Small intestine (tissue), 7 donors: ENCODE data around the gene ITSN1. TPM values are rescaled to one million over a fixed set of nuclear protein-coding genes. Genes with fewer than 3 reads are reported as not detected.

Source experiments
- DNase-seq, 2 donors: peaks; one replicate each; pipeline versions ENCODE4 v3.0.0 to v3.0.0-alpha.2; 2013
- FAIRE-seq: peaks from 2 replicates; lab custom pipeline; 2012; peaks lifted over from hg19 to GRCh38; lab: Jason Lieb, UNC
- H3K27ac ChIP-seq, 3 donors: one replicate each; pipeline ENCODE4 v1.5.1; 2013; ENCODE audit warnings: low read length in 2 of 3, mild to moderate bottlenecking in 2 of 3, control low read depth in 1 of 3, inconsistent platforms in 1 of 3, low read depth in 1 of 3, moderate library complexity in 1 of 3
- H3K27me3 ChIP-seq, 3 donors: one replicate each; pipeline ENCODE4 v1.6.1; 2013; ENCODE audit warnings: low read length in 3 of 3, inconsistent platforms in 1 of 3; ENCODE audit not compliant: control insufficient read depth in 3 of 3, insufficient read depth in 3 of 3
- H3K36me3 ChIP-seq, 3 donors: one replicate each; pipeline ENCODE4 v1.6.1; 2013; ENCODE audit warnings: low read length in 3 of 3, inconsistent platforms in 1 of 3, low read depth in 1 of 3, mild to moderate bottlenecking in 1 of 3, moderate library complexity in 1 of 3; ENCODE audit not compliant: control insufficient read depth in 3 of 3, insufficient read depth in 2 of 3
- H3K4me1 ChIP-seq, 3 donors: one replicate each; pipeline ENCODE4 v1.6.1; 2013; ENCODE audit warnings: low read length in 2 of 3, inconsistent platforms in 1 of 3, low read depth in 1 of 3, mild to moderate bottlenecking in 1 of 3, moderate library complexity in 1 of 3; ENCODE audit not compliant: control insufficient read depth in 3 of 3, insufficient read depth in 2 of 3
- H3K4me3 ChIP-seq, 3 donors: one replicate each; pipeline ENCODE4 v1.5.1; 2013; ENCODE audit warnings: low read length in 3 of 3, control low read depth in 1 of 3, inconsistent platforms in 1 of 3, low read depth in 1 of 3, mild to moderate bottlenecking in 1 of 3, moderate library complexity in 1 of 3
- H3K9me3 ChIP-seq, 2 donors: one replicate each; pipeline ENCODE4 v1.6.1; 2013; ENCODE audit warnings: low read depth in 1 of 2, low read length in 1 of 2; ENCODE audit not compliant: control insufficient read depth in 2 of 2, insufficient read depth in 1 of 2
- WGBS, 3 donors: extraction: QIAGEN DNeasy Blood & Tissue Kit; methylation state at CpG; one replicate each; pipeline ENCODE4 v1.1.7; 2013; 5-methylcytosine and 5-hydroxymethylcytosine counted together
- polyA plus RNA-seq, 4 donors: library from polyadenylated mRNA; stranded (reverse) in 3 of 4; unstranded in 1 of 4; fragments of 200-250 nt in 3 of 4; fragments of 120-200 nt in 1 of 4; gene quantifications; one replicate each; pipeline versions ENCODE4 v1.2.1 to v1.2.3, GENCODE V29; 2013
- donor health status: healthy with polysubstance abuse.
- donor health status: control.
- donor health status: control.
- donor health status: Bipolar disorder and iron deficiency.
- donor health status: healthy.

The ITSN1 gene
- polyA plus RNA-seq, 4 donors, result 10.5 to 38.0 (median 21.1) TPM

DNA sequence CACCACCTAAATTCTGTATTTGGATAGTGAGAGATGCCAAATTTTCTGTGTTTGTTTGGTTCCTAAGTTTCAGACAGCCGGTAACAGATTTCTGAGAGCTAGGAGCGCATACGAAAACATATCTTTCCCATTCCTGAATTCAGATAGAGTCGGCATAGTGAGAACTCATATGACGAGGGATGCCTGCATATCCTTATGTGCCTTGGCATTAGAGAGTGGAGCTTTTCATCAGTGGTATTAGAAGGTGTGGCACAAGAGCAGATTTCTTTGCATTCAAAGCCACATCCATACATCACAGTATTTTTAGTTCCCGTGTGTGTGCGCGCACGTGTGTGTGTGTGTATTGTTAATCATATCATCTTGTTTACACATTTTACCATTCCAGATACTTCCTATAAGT, 187.5 kb downstream of the ITSN1 start:
- H3K27me3 ChIP-seq, result no peaks in the 10 kb centered on the region
- H3K36me3 ChIP-seq, result peaks cover 0 to 31% (median 7%) of the 10 kb centered on the region in 3 donors
- WGBS, 3 donors, result 95 to 97% (median 96%) methylated on average over 9 of the region's 9 CpGs
- no peak overlapping the region for H3K4me3 ChIP-seq
- no peak for DNase-seq
- no peaks in the 10 kb centered on the region for H3K9me3 ChIP-seq
- H3K27ac ChIP-seq, result no peak overlapping the region
- no peak for FAIRE-seq
- no peaks in the 10 kb centered on the region for H3K4me1 ChIP-seq

DNA sequence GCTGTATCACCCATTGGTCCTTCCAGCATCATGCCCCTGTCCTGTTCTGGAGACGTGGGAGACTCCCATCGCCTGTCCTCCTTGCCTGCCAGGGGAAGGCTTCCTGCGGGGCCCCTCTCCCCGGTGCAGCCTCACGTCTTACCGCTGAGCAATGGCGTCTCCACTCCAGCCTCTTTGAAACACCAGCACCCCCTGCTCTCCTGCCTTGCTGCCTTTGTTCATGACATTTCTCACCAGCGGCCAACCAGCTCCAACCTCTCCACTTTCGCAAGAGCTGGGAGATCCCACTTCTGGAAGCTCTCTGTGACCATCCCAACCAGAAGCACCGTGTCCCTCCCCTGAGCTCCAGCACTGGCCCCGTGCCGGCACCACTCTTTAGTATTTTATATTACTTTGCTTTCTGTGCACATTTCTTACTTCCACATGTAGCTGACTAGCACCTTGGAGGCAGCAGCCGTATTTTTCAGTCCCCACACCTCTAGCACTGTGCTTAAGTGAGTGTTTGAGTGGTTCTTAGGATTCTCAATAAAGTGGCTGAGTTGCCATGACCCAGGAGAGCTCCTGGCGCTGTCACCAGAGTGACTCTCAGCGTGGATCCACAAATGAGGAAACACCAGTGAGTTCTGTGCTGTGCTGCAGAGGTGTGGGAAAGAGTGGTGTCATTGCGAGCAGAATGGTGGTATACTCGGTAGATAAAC, 189.8 kb downstream of the ITSN1 start:
- H3K4me1 ChIP-seq, result no peaks in the 10 kb centered on the region
- no peak overlapping the region for H3K27ac ChIP-seq
- 90 to 96% (median 92%) methylated on average over 17 of the region's 17 CpGs for WGBS, 3 donors
- H3K36me3 ChIP-seq, result peaks cover 0 to 35% (median 7%) of the 10 kb centered on the region in 3 donors
- no peak overlapping the region for H3K4me3 ChIP-seq
- no peaks in the 10 kb centered on the region for H3K9me3 ChIP-seq
- no peaks in the 10 kb centered on the region for H3K27me3 ChIP-seq
- DNase-seq, result no peak
- no peak for FAIRE-seq

DNA sequence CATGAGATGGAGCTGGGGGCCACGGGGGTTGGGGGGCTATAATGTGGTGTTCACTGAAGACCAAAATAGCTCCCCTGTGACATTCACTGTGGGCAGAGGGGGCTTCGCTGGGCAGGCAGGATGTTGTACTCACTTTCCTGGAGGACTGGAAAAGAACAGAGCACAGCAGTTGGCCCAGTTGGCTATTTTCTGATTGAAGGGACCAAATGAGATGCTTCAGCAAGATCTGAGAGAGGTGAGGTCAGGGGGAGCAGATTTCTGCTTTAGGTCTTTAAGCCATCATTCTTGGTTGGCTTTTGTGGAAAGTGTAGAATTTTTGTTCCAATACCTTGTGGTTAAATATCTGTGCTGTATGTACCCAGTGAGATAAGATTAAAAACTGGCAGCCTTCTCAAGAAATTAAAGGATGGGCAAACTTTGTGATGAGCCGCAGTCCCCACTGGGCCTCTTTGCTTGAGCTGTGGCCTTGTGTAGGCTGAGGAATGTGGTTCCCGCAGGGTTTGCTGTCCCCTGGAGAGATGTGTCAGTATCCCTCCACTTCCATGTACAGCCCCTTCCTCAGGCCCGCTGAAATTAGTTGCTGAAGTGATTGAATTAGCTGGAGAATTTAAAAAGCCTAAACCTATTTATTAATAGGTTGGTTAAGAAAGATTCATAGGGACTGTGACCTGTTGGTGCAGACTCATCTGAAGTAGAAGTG, 192.7 kb downstream of the ITSN1 start:
- no peak for FAIRE-seq
- no peak for DNase-seq
- Histone ChIP-seq H3K27ac (no peak overlapping the region), H3K4me1 (no peaks in the 10 kb centered on the region), H3K36me3 (peaks cover 0 to 41% (median 0%) of the 10 kb centered on the region in 3 donors), H3K27me3 (no peaks in the 10 kb centered on the region), H3K9me3 (no peaks in the 10 kb centered on the region), H3K4me3 (no peak overlapping the region)
- WGBS, 3 donors, result 86 to 94% (median 88%) methylated on average over 5 of the region's 5 CpGs

DNA sequence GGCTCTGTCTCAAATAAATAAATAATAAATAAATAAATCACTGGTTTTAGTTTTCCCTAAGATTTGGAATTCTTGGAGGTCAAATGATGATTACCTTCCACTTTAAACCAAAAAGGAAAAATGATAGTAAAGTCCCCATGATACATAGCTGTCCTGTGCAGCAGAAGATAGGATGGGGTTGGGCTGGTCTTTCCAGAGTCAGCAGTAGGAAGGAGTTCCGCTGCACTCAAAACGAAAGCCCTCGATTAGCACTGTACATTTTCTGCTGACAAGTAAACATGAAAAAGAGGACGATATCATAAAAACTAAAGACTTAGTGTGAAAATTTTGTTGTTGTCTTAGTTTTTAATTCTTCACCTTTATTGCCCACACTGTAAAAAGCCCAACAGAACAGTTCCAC, 193.6 kb downstream of the ITSN1 start:
- H3K9me3 ChIP-seq, result no peaks in the 10 kb centered on the region
- H3K4me1 ChIP-seq, result no peaks in the 10 kb centered on the region
- 88 to 96% (median 89%) methylated on average over 4 of the region's 4 CpGs for WGBS, 3 donors
- no peak for FAIRE-seq
- DNase-seq, result no peak
- no peak overlapping the region for H3K4me3 ChIP-seq
- H3K27me3 ChIP-seq, result no peaks in the 10 kb centered on the region
- H3K36me3 ChIP-seq, result peaks cover 0 to 38% (median 0%) of the 10 kb centered on the region in 3 donors
- H3K27ac ChIP-seq, result no peak overlapping the region

DNA sequence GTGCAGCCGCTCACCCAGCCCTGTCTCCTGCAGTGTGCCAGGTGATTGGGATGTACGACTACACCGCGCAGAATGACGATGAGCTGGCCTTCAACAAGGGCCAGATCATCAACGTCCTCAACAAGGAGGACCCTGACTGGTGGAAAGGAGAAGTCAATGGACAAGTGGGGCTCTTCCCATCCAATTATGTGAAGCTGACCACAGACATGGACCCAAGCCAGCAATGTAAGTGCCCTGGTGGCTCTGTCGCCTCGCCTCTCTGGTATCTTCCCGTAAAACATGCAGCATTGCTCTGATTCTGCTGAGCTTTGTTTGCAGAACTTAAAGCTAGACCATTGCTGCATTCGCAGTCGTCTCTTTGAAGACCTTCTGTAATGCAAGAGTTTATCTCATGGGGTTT, 194.1 kb downstream of the ITSN1 start:
- H3K4me1 ChIP-seq, result no peaks in the 10 kb centered on the region
- H3K27me3 ChIP-seq, result no peaks in the 10 kb centered on the region
- FAIRE-seq, result no peak
- H3K27ac ChIP-seq, result no peak overlapping the region
- 89 to 98% (median 90%) methylated on average over 11 of the region's 11 CpGs for WGBS, 3 donors
- H3K4me3 ChIP-seq, result no peak overlapping the region
- no peak for DNase-seq
- no peaks in the 10 kb centered on the region for H3K9me3 ChIP-seq
- peaks cover 0 to 33% (median 0%) of the 10 kb centered on the region in 3 donors for H3K36me3 ChIP-seq

DNA sequence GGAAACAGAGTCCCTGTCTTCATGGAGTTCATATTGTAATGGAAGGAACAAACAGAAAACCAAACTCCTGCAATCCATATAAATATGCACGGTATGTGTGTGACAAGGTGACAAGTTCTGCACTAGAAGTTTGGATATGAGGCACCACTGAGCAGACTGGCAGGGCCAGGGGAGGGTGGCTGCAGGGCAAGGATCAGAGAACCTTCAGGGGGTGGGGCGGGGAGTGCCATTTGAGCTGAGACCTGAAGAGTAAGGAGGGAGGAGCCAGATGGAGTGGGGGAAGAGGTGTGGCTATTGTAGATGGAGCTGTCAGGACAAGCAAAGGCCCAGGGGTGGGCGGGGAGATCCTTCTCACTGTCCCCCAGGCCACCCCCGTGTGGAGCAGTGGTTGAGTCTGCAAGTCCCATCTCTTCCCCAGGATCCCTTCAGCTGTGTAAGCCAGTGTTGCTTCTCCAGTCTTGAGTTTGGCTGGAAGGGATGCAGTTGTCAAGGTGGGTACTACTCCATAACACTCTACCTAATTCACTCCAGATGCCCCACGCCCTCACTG, 196.9 kb downstream of the ITSN1 start:
- WGBS, 3 donors, result 90 to 97% (median 94%) methylated on average over 5 of the region's 5 CpGs
- FAIRE-seq, result no peak
- peaks cover 0 to 10% (median 0%) of the 10 kb centered on the region in 3 donors for H3K4me1 ChIP-seq
- H3K9me3 ChIP-seq, result no peaks in the 10 kb centered on the region
- peaks cover 0 to 25% (median 0%) of the 10 kb centered on the region in 3 donors for H3K36me3 ChIP-seq
- DNase-seq, result peak in 1 of 2 donors; percentile 24
- no peak overlapping the region for H3K4me3 ChIP-seq
- no peaks in the 10 kb centered on the region for H3K27me3 ChIP-seq
- no peak overlapping the region for H3K27ac ChIP-seq

DNA sequence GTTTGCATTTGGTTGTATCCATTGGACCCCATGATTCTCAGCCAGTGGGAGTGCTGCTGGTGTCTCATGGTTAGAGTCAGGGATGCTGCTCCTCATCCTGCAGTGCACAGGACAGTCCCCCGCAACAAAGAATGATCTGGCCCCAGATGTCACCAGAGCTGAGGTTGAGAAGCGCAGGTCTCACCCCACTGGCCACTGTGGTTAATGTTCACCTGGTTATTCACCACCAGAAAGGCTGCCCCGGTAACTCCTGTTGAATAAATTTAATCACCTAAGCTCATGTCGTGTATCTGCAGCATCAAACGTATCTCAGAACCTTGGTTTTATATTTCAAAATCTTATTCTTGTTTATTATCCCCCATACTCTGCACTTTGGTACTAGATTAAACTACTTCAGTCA, 197.5 kb downstream of the ITSN1 start:
- H3K4me3 ChIP-seq, result no peak overlapping the region
- H3K27me3 ChIP-seq, result no peaks in the 10 kb centered on the region
- peaks cover 0 to 25% (median 0%) of the 10 kb centered on the region in 3 donors for H3K36me3 ChIP-seq
- no peak overlapping the region for H3K27ac ChIP-seq
- WGBS, 3 donors, result 86 to 96% (median 91%) methylated on average over 5 of the region's 5 CpGs
- no peak for FAIRE-seq
- H3K9me3 ChIP-seq, result no peaks in the 10 kb centered on the region
- DNase-seq, result no peak
- H3K4me1 ChIP-seq, result peaks cover 0 to 16% (median 0%) of the 10 kb centered on the region in 3 donors

DNA sequence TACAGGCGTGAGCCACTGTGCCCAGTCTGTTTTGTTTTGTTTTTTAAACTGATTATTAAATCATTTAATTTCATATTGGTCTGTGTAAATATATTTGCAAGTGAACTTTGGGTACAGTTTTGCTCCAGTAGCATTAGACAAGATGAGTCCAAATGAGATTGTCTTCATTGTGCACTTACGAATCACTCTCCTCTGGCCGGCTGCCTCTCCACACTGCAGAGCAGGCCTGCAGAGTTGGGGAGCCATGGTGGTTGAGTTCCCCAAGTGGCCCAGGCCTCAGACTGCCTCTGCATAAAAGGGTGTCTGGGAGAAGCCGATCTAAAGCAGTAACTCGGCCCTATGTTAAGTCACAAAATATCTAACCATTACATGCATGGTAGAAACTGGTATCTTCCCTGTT, 198.5 kb downstream of the ITSN1 start:
- 85 to 98% (median 89%) methylated on average over 5 of the region's 5 CpGs for WGBS, 3 donors
- DNase-seq (no peak), FAIRE-seq (no peak)

More for the DNA sequence above, 198.5 kb downstream of the ITSN1 start:
- no peak overlapping the region for H3K4me3 ChIP-seq
- peaks cover 0 to 22% (median 0%) of the 10 kb centered on the region in 3 donors for H3K36me3 ChIP-seq
- no peaks in the 10 kb centered on the region for H3K27me3 ChIP-seq
- H3K27ac ChIP-seq, result no peak overlapping the region
- peaks cover 0 to 25% (median 0%) of the 10 kb centered on the region in 3 donors for H3K4me1 ChIP-seq
- H3K9me3 ChIP-seq, result peaks cover 0 to 3% of the 10 kb centered on the region in 2 donors
